HepG2 (cell line): Measurements from ENCODE around the gene KIF13A.

Experiments
- CREB3 ChIP-seq: sonication (generic); formaldehyde crosslinking; IDR thresholded peaks from 2 replicates; pipeline ENCODE4 v1.5.0; 2020; ENCODE audit warnings: missing genetic modification reagents
- DNMT3B ChIP-seq: conservative IDR thresholded peaks from 2 replicates; pipeline ENCODE4 v1.6.1; 2016; ENCODE audit warnings: missing biosample characterization, control low read depth
- DRAP1 ChIP-seq: IDR thresholded peaks from 2 replicates; pipeline ENCODE4 v1.6.1; 2016; ENCODE audit warnings: missing genetic modification reagents, missing compliant biosample characterization
- FOXM1 ChIP-seq: sonication (generic); formaldehyde crosslinking; IDR thresholded peaks from 2 replicates; pipeline ENCODE4 v1.5.0; 2020; ENCODE audit warnings: missing genetic modification reagents
- JUNB ChIP-seq: sonication (generic); formaldehyde crosslinking; IDR thresholded peaks from 2 replicates; pipeline ENCODE4 v1.8.0; 2022; ENCODE audit warnings: missing genetic modification reagents, mild to moderate bottlenecking, borderline replicate concordance
- TAF1 ChIP-seq: sonication (generic); formaldehyde crosslinking; IDR thresholded peaks from 2 replicates; pipeline ENCODE4 v1.4.0; 2020; ENCODE audit warnings: missing genetic modification reagents
- TFDP1 ChIP-seq: IDR thresholded peaks from 2 replicates; pipeline ENCODE4 v1.6.1; 2016; ENCODE audit warnings: missing compliant biosample characterization, missing genetic modification reagents, borderline replicate concordance
- ZNF121 ChIP-seq: sonication (generic); formaldehyde crosslinking; IDR thresholded peaks from 2 replicates; pipeline ENCODE4 v1.5.0; 2020; ENCODE audit warnings: mild to moderate bottlenecking, missing genetic modification reagents
- ZNF761 ChIP-seq: sonication (generic); formaldehyde crosslinking; conservative IDR thresholded peaks from 2 replicates; pipeline ENCODE4 v1.4.0; 2020; ENCODE audit warnings: mild to moderate bottlenecking, missing genetic modification reagents
- TF ChIP-seq, protein P1 (sequence below): IDR thresholded peaks from 2 replicates; pipeline ENCODE4 v1.6.1; 2012; ENCODE audit warnings: low read depth, low read length, improper control_type of control experiment

DNA sequence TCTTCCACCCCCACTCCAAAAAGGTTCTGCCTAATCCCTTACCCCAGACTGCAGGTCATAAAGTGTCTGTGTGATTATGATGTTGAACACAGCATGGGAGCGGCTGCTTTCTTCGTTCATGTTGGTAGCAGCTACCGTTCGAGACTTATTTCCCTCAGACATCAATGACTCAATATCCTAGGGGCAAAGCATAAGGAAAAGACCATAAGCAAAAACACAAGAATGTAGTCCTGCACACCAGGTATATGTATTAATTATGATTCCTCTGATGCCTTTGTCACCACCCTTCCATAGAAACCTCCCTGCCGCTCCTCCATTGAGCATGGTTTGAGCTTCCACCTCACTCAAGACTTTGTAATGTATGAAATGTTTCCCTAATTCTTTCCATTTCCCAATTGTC is 137.2 kb downstream of the KIF13A start:
- TF ChIP-seq ZNF761 (CRISPR knock-in tag) (no peak), DNMT3B (CRISPR knock-in tag) (no peak), JUNB (CRISPR knock-in tag) (no peak), TFDP1 (CRISPR knock-in tag) (no peak), FOXM1 (CRISPR knock-in tag) (no peak), DRAP1 (CRISPR knock-in tag) (no peak), TAF1 (no peak), ZNF121 (no peak), CREB3 (CRISPR knock-in tag) (no peak)
- TF ChIP-seq, protein P1, sequence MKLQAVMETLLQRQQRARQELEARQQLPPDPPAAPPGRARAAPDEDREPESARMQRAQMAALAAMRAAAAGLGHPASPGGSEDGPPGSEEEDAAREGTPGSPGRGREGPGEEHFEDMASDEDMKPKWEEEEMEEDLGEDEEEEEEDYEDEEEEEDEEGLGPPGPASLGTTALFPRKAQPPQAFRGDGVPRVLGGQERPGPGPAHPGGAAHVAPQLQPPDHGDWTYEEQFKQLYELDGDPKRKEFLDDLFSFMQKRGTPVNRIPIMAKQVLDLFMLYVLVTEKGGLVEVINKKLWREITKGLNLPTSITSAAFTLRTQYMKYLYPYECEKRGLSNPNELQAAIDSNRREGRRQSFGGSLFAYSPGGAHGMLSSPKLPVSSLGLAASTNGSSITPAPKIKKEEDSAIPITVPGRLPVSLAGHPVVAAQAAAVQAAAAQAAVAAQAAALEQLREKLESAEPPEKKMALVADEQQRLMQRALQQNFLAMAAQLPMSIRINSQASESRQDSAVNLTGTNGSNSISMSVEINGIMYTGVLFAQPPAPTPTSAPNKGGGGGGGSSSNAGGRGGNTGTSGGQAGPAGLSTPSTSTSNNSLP: no peak
